ENCODE results near the gene STRA8. TPM values are rescaled to one million over a fixed set of nuclear protein-coding genes. Genes with fewer than 3 reads are reported as not detected.

STRA8 gene
- total and polyA plus RNA-seq, 2 donors from 2014 or later, result 0.43 TPM; not detected in 1

DNA sequence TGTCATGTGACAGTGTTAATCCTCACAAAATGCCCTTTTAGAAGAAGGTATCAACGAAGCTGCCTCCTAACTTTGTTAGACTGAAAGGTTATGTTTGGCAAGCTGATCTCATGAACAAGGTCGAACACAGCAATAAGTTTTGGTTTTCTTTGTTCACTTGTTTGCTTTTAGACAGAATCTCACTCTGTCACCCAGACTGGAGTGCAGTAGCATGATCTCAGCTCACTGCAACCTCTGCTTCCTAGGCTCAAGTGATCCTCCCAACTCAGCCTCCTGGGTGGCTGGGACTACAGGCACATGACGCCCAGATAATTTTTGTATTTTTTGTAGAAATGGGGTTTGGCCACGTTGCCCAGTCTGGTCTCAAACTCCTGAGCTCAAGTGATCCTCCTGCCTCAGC lies 1.1 kb downstream of the STRA8 start:
- DNase-seq (no peak), FAIRE-seq (no peak)
- intact Hi-C loops (cut with DNase I), result no loop called here

DNA sequence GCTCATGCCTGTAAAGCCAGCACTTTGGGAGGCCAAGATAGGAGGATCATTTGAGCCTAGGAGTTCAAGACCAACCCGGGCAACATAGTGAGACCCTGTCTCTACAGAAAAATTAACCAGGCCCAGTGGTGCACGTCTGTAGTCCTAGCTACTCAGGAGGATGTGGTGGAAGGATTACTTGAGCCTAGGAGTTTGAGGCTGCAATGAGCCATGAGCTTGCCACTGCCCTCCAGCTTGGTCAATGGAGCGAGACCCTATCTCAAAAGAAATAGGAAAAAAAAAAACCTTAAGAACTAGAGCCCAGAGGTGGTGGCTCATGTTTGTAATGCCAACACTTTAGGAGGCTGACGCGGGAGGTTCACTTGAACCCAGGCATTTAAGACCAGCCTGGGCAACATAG lies 2.2 kb downstream of the STRA8 start:
- TF ChIP-seq, protein P1, sequence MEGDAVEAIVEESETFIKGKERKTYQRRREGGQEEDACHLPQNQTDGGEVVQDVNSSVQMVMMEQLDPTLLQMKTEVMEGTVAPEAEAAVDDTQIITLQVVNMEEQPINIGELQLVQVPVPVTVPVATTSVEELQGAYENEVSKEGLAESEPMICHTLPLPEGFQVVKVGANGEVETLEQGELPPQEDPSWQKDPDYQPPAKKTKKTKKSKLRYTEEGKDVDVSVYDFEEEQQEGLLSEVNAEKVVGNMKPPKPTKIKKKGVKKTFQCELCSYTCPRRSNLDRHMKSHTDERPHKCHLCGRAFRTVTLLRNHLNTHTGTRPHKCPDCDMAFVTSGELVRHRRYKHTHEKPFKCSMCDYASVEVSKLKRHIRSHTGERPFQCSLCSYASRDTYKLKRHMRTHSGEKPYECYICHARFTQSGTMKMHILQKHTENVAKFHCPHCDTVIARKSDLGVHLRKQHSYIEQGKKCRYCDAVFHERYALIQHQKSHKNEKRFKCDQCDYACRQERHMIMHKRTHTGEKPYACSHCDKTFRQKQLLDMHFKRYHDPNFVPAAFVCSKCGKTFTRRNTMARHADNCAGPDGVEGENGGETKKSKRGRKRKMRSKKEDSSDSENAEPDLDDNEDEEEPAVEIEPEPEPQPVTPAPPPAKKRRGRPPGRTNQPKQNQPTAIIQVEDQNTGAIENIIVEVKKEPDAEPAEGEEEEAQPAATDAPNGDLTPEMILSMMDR (IDR thresholded peaks at IDR 0.05; ENCODE audit: borderline replicate concordance, extremely low read depth, insufficient read depth), result no peak
- H3K4me1 ChIP-seq (ENCODE audit: control insufficient read depth in 2 of 3, insufficient read depth in 2 of 3, low read depth in 1 of 3, low read length in 3 of 3), result no peaks in the 10 kb centered on the region
- no peaks in the 10 kb centered on the region for H3K9me3 ChIP-seq (ENCODE audit: control insufficient read depth in 2 of 3, insufficient read depth in 1 of 3, low read length in 3 of 3)
- no peak overlapping the region for H3K27ac ChIP-seq (ENCODE audit: low read depth in 2 of 2, low read length in 2 of 2)
- no peak for FAIRE-seq
- no peak overlapping the region for H3K4me3 ChIP-seq (ENCODE audit: low read length in 3 of 3)
- no peak overlapping the region for H3K9ac ChIP-seq (ENCODE audit: low read length in 3 of 3)
- intact Hi-C loops (cut with DNase I), result no loop called here
- no peaks in the 10 kb centered on the region for H3K36me3 ChIP-seq (ENCODE audit: control insufficient read depth in 2 of 3, insufficient read depth in 3 of 3, low read length in 3 of 3)
- DNase-seq, result no peak
- H3K27me3 ChIP-seq (ENCODE audit: control insufficient read depth, insufficient read depth, low read length), result no peaks in the 10 kb centered on the region

More for the DNA sequence above, 1.1 kb downstream of the STRA8 start:
- Histone ChIP-seq H3K4me1 (ENCODE audit: control insufficient read depth in 2 of 3, insufficient read depth in 2 of 3, low read depth in 1 of 3, low read length in 3 of 3) (no peaks in the 10 kb centered on the region), H3K27me3 (ENCODE audit: control insufficient read depth, insufficient read depth, low read length) (no peaks in the 10 kb centered on the region), H3K27ac (ENCODE audit: low read depth in 2 of 2, low read length in 2 of 2) (no peak overlapping the region), H3K36me3 (ENCODE audit: control insufficient read depth in 2 of 3, insufficient read depth in 3 of 3, low read length in 3 of 3) (no peaks in the 10 kb centered on the region), H3K4me3 (ENCODE audit: low read length in 3 of 3) (no peak overlapping the region), H3K9ac (ENCODE audit: low read length in 3 of 3) (no peak overlapping the region), H3K9me3 (ENCODE audit: control insufficient read depth in 2 of 3, insufficient read depth in 1 of 3, low read length in 3 of 3) (no peaks in the 10 kb centered on the region)
- TF ChIP-seq, protein P1 (IDR thresholded peaks at IDR 0.05; ENCODE audit: borderline replicate concordance, extremely low read depth, insufficient read depth), result no peak

DNA sequence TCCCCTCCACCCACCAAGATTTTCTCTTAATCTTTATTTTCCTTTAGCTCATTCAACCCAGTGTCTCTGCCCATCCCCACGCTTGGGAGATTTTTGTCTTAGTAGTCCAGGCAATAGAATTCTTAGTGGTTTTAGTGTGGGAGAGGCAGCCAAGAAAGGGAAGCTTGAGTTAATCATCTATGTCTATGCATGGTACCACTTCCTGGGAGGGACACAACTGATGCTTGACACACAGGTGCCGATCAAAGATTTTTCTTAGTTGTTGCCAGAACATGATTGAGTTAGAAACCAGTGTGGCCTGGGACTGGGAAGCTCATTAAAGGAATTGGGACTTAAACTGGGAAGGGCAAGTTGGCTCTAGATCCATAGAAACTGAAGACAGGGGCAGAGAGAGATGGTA lies 3.1 kb downstream of the STRA8 start:
- Histone ChIP-seq H3K27ac (ENCODE audit: low read depth in 2 of 2, low read length in 2 of 2) (no peak overlapping the region), H3K9me3 (ENCODE audit: control insufficient read depth in 2 of 3, insufficient read depth in 1 of 3, low read length in 3 of 3) (no peaks in the 10 kb centered on the region), H3K4me3 (ENCODE audit: low read length in 3 of 3) (no peak overlapping the region), H3K27me3 (ENCODE audit: control insufficient read depth, insufficient read depth, low read length) (no peaks in the 10 kb centered on the region), H3K36me3 (ENCODE audit: control insufficient read depth in 2 of 3, insufficient read depth in 3 of 3, low read length in 3 of 3) (no peaks in the 10 kb centered on the region), H3K4me1 (ENCODE audit: control insufficient read depth in 2 of 3, insufficient read depth in 2 of 3, low read depth in 1 of 3, low read length in 3 of 3) (no peaks in the 10 kb centered on the region), H3K9ac (ENCODE audit: low read length in 3 of 3) (no peak overlapping the region)
- intact Hi-C loops (cut with DNase I), result no loop called here
- TF ChIP-seq, protein P1 (IDR thresholded peaks at IDR 0.05; ENCODE audit: borderline replicate concordance, extremely low read depth, insufficient read depth), result no peak
- DNase-seq (peak in 1 of 5 donors; percentile 29), FAIRE-seq (no peak)

DNA sequence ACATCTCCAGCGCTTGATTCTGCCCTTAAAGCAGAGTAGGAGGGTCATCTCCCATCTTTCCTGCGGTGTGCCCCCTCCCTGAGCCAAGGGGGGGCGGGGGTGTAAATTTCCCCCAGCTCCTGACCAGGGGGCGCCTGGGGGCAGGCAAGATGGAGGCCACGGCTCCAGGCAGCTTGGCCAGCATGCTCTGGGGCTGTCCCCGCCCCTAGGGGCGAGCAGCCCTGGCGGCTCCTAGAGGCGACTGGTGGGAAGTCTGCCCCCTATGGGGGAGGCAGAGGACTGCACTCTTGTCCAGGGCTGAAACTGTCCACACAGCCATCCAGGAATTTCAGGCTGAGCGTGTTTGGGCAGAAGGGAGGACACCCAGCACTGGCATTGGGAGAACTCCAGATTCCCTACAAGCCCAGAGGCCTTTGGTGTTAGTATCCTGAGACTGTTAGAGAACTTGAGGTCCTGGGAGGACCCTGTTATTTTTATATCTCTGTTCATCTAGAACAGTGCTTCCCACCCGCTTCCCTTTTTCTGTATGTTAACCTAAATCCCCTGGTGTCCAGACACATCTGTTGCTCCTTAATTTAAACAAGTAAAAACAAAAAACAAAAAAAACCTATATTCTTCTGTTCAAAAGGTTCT lies 4.6 kb downstream of the STRA8 start:
- Histone ChIP-seq H3K4me3 (ENCODE audit: low read length in 3 of 3) (no peak overlapping the region), H3K9ac (ENCODE audit: low read length in 3 of 3) (no peak overlapping the region), H3K27ac (ENCODE audit: low read depth in 2 of 2, low read length in 2 of 2) (no peak overlapping the region), H3K27me3 (ENCODE audit: control insufficient read depth, insufficient read depth, low read length) (no peaks in the 10 kb centered on the region), H3K36me3 (ENCODE audit: control insufficient read depth in 2 of 3, insufficient read depth in 3 of 3, low read length in 3 of 3) (no peaks in the 10 kb centered on the region), H3K4me1 (ENCODE audit: control insufficient read depth in 2 of 3, insufficient read depth in 2 of 3, low read depth in 1 of 3, low read length in 3 of 3) (no peaks in the 10 kb centered on the region), H3K9me3 (ENCODE audit: control insufficient read depth in 2 of 3, insufficient read depth in 1 of 3, low read length in 3 of 3) (no peaks in the 10 kb centered on the region)
- TF ChIP-seq, protein P1 (IDR thresholded peaks at IDR 0.05; ENCODE audit: borderline replicate concordance, extremely low read depth, insufficient read depth), result peak; percentile 4
- no peak for FAIRE-seq
- intact Hi-C loops (cut with DNase I), result no loop called here
- DNase-seq, result no peak
